ENCODE results near the gene KBTBD8.

Gene KBTBD8
- total RNA-seq: 13.0 to 28.9 (median 14.7) reads per million in 3 donors

GRCh38 chr3:66998113-66998903, at the start of gene KBTBD8:
TSS of gene KBTBD8 (plus strand) at chr3:66998307. CDS start at chr3:66998356, 49 bp downstream.
- peaks cover under 1% of the 10 kb centered on the region for H3K36me3 ChIP-seq (ENCODE audit: control insufficient read depth, insufficient read depth, low read length)
- no peaks in the 10 kb centered on the region for H3K4me1 ChIP-seq (ENCODE audit: control insufficient read depth, insufficient read depth, low read length, poor library complexity, severe bottlenecking)
- H3K4me3 ChIP-seq (ENCODE audit: insufficient read depth, low read depth, low read length, poor library complexity, severe bottlenecking): peak within 1 kb of the TSS; percentile 86

GRCh38 chr3:66948838-66949237, 49.3 kb upstream of the KBTBD8 start:
- Histone ChIP-seq H3K9me3 (ENCODE audit: control insufficient read depth, low read length) (no peaks in the 10 kb centered on the region), H3K4me1 (ENCODE audit: control insufficient read depth, insufficient read depth, low read length, poor library complexity, severe bottlenecking) (no peaks in the 10 kb centered on the region), H3K36me3 (ENCODE audit: control insufficient read depth, insufficient read depth, low read length) (no peaks in the 10 kb centered on the region), H3K4me3 (ENCODE audit: insufficient read depth, low read depth, low read length, poor library complexity, severe bottlenecking) (no peak overlapping the region), H3K27ac (ENCODE audit: insufficient read depth, low read length, poor library complexity, severe bottlenecking) (no peak overlapping the region), H3K27me3 (replicated peaks; ENCODE audit: control insufficient read depth, insufficient read depth, low read length, poor library complexity, severe bottlenecking) (no peaks in the 10 kb centered on the region)
- DNase-seq: no peak

More at GRCh38 chr3:66998113-66998903, at the start of gene KBTBD8:
- H3K9me3 ChIP-seq (ENCODE audit: control insufficient read depth, low read length): no peaks in the 10 kb centered on the region
- peak; percentile 93 to 97 (median 96) for DNase-seq
- H3K27me3 ChIP-seq (replicated peaks; ENCODE audit: control insufficient read depth, insufficient read depth, low read length, poor library complexity, severe bottlenecking): no peaks in the 10 kb centered on the region
- H3K27ac ChIP-seq (ENCODE audit: insufficient read depth, low read length, poor library complexity, severe bottlenecking): peak within 1 kb of the TSS; percentile 68

- no peak overlapping the region for H3K4me3 ChIP-seq (ENCODE audit: insufficient read depth, low read depth, low read length, poor library complexity, severe bottlenecking)
- H3K27me3 ChIP-seq (replicated peaks; ENCODE audit: control insufficient read depth, insufficient read depth, low read length, poor library complexity, severe bottlenecking): no peaks in the 10 kb centered on the region
- no peaks in the 10 kb centered on the region for H3K4me1 ChIP-seq (ENCODE audit: control insufficient read depth, insufficient read depth, low read length, poor library complexity, severe bottlenecking)
- no peaks in the 10 kb centered on the region for H3K36me3 ChIP-seq (ENCODE audit: control insufficient read depth, insufficient read depth, low read length)
- no peak for DNase-seq
- H3K27ac ChIP-seq (ENCODE audit: insufficient read depth, low read length, poor library complexity, severe bottlenecking): no peak overlapping the region
- H3K9me3 ChIP-seq (ENCODE audit: control insufficient read depth, low read length): no peaks in the 10 kb centered on the region
Observed at GRCh38 chr3:66949898-66950297, 48.2 kb upstream of the KBTBD8 start.

GRCh38 chr3:66952357-66952756, 45.8 kb upstream of the KBTBD8 start:
- Histone ChIP-seq H3K36me3 (ENCODE audit: control insufficient read depth, insufficient read depth, low read length) (no peaks in the 10 kb centered on the region), H3K27me3 (replicated peaks; ENCODE audit: control insufficient read depth, insufficient read depth, low read length, poor library complexity, severe bottlenecking) (no peaks in the 10 kb centered on the region)

GRCh38 chr3:66953934-66954445, 44.1 kb upstream of the KBTBD8 start:
- Histone ChIP-seq H3K36me3 (ENCODE audit: control insufficient read depth, insufficient read depth, low read length) (no peaks in the 10 kb centered on the region), H3K27me3 (replicated peaks; ENCODE audit: control insufficient read depth, insufficient read depth, low read length, poor library complexity, severe bottlenecking) (no peaks in the 10 kb centered on the region), H3K4me3 (ENCODE audit: insufficient read depth, low read depth, low read length, poor library complexity, severe bottlenecking) (no peak overlapping the region), H3K9me3 (ENCODE audit: control insufficient read depth, low read length) (no peaks in the 10 kb centered on the region), H3K27ac (ENCODE audit: insufficient read depth, low read length, poor library complexity, severe bottlenecking) (no peak overlapping the region), H3K4me1 (ENCODE audit: control insufficient read depth, insufficient read depth, low read length, poor library complexity, severe bottlenecking) (no peaks in the 10 kb centered on the region)
- DNase-seq: no peak

More at GRCh38 chr3:66952357-66952756, 45.8 kb upstream of the KBTBD8 start:
- Histone ChIP-seq H3K4me3 (ENCODE audit: insufficient read depth, low read depth, low read length, poor library complexity, severe bottlenecking) (no peak overlapping the region), H3K9me3 (ENCODE audit: control insufficient read depth, low read length) (no peaks in the 10 kb centered on the region), H3K27ac (ENCODE audit: insufficient read depth, low read length, poor library complexity, severe bottlenecking) (no peak overlapping the region), H3K4me1 (ENCODE audit: control insufficient read depth, insufficient read depth, low read length, poor library complexity, severe bottlenecking) (no peaks in the 10 kb centered on the region)
- no peak for DNase-seq

GRCh38 chr3:66956742-66957141, 41.4 kb upstream of the KBTBD8 start:
- no peak overlapping the region for H3K4me3 ChIP-seq (ENCODE audit: insufficient read depth, low read depth, low read length, poor library complexity, severe bottlenecking)
- H3K4me1 ChIP-seq (ENCODE audit: control insufficient read depth, insufficient read depth, low read length, poor library complexity, severe bottlenecking): no peaks in the 10 kb centered on the region
- H3K27ac ChIP-seq (ENCODE audit: insufficient read depth, low read length, poor library complexity, severe bottlenecking): no peak overlapping the region
- no peaks in the 10 kb centered on the region for H3K9me3 ChIP-seq (ENCODE audit: control insufficient read depth, low read length)
- H3K27me3 ChIP-seq (replicated peaks; ENCODE audit: control insufficient read depth, insufficient read depth, low read length, poor library complexity, severe bottlenecking): no peaks in the 10 kb centered on the region
- DNase-seq: no peak
- H3K36me3 ChIP-seq (ENCODE audit: control insufficient read depth, insufficient read depth, low read length): no peaks in the 10 kb centered on the region

GRCh38 chr3:66957367-66957766, 40.7 kb upstream of the KBTBD8 start:
- no peaks in the 10 kb centered on the region for H3K4me1 ChIP-seq (ENCODE audit: control insufficient read depth, insufficient read depth, low read length, poor library complexity, severe bottlenecking)
- H3K9me3 ChIP-seq (ENCODE audit: control insufficient read depth, low read length): no peaks in the 10 kb centered on the region
- H3K4me3 ChIP-seq (ENCODE audit: insufficient read depth, low read depth, low read length, poor library complexity, severe bottlenecking): no peak overlapping the region
- no peak overlapping the region for H3K27ac ChIP-seq (ENCODE audit: insufficient read depth, low read length, poor library complexity, severe bottlenecking)
- H3K36me3 ChIP-seq (ENCODE audit: control insufficient read depth, insufficient read depth, low read length): no peaks in the 10 kb centered on the region
- DNase-seq: no peak
- no peaks in the 10 kb centered on the region for H3K27me3 ChIP-seq (replicated peaks; ENCODE audit: control insufficient read depth, insufficient read depth, low read length, poor library complexity, severe bottlenecking)

- DNase-seq: no peak
- no peaks in the 10 kb centered on the region for H3K27me3 ChIP-seq (replicated peaks; ENCODE audit: control insufficient read depth, insufficient read depth, low read length, poor library complexity, severe bottlenecking)
- no peak overlapping the region for H3K4me3 ChIP-seq (ENCODE audit: insufficient read depth, low read depth, low read length, poor library complexity, severe bottlenecking)
- no peaks in the 10 kb centered on the region for H3K4me1 ChIP-seq (ENCODE audit: control insufficient read depth, insufficient read depth, low read length, poor library complexity, severe bottlenecking)
- no peaks in the 10 kb centered on the region for H3K9me3 ChIP-seq (ENCODE audit: control insufficient read depth, low read length)
- H3K36me3 ChIP-seq (ENCODE audit: control insufficient read depth, insufficient read depth, low read length): no peaks in the 10 kb centered on the region
- H3K27ac ChIP-seq (ENCODE audit: insufficient read depth, low read length, poor library complexity, severe bottlenecking): no peak overlapping the region
Observed at GRCh38 chr3:66958067-66958466, 40.0 kb upstream of the KBTBD8 start.

GRCh38 chr3:66962664-66963063, 35.4 kb upstream of the KBTBD8 start:
- H3K27ac ChIP-seq (ENCODE audit: insufficient read depth, low read length, poor library complexity, severe bottlenecking): no peak overlapping the region
- no peak overlapping the region for H3K4me3 ChIP-seq (ENCODE audit: insufficient read depth, low read depth, low read length, poor library complexity, severe bottlenecking)
- H3K27me3 ChIP-seq (replicated peaks; ENCODE audit: control insufficient read depth, insufficient read depth, low read length, poor library complexity, severe bottlenecking): no peaks in the 10 kb centered on the region
- H3K9me3 ChIP-seq (ENCODE audit: control insufficient read depth, low read length): no peaks in the 10 kb centered on the region
- no peaks in the 10 kb centered on the region for H3K36me3 ChIP-seq (ENCODE audit: control insufficient read depth, insufficient read depth, low read length)
- no peak for DNase-seq
- no peaks in the 10 kb centered on the region for H3K4me1 ChIP-seq (ENCODE audit: control insufficient read depth, insufficient read depth, low read length, poor library complexity, severe bottlenecking)

GRCh38 chr3:66971245-66971644, 26.9 kb upstream of the KBTBD8 start:
- no peaks in the 10 kb centered on the region for H3K27me3 ChIP-seq (replicated peaks; ENCODE audit: control insufficient read depth, insufficient read depth, low read length, poor library complexity, severe bottlenecking)
- no peaks in the 10 kb centered on the region for H3K4me1 ChIP-seq (ENCODE audit: control insufficient read depth, insufficient read depth, low read length, poor library complexity, severe bottlenecking)
- H3K27ac ChIP-seq (ENCODE audit: insufficient read depth, low read length, poor library complexity, severe bottlenecking): no peak overlapping the region
- H3K9me3 ChIP-seq (ENCODE audit: control insufficient read depth, low read length): no peaks in the 10 kb centered on the region
- no peak for DNase-seq
- no peak overlapping the region for H3K4me3 ChIP-seq (ENCODE audit: insufficient read depth, low read depth, low read length, poor library complexity, severe bottlenecking)
- no peaks in the 10 kb centered on the region for H3K36me3 ChIP-seq (ENCODE audit: control insufficient read depth, insufficient read depth, low read length)
